ENCODE data around the gene BNIP2.

Gene BNIP2

DNA sequence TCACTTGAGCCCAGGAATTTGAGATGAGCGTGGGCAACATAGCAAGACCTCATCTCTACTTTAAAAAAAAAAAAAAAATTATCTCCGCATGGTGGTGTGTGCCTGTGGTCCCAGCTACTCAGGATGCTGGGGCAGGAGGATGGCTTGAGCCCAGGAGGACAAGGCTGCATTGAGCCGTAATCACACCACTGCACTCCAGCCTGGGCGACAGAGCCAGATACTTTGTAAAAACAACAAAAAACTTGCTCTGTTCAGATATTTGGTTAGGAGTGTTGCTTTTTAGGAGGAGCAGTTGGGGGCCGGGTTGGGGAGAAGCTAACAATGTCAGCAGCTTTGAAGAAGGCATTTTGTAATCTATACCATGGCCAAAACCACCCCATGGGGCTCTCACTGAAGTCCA is 73.5 kb downstream of the BNIP2 start:
- TF ChIP-seq, protein P1, sequence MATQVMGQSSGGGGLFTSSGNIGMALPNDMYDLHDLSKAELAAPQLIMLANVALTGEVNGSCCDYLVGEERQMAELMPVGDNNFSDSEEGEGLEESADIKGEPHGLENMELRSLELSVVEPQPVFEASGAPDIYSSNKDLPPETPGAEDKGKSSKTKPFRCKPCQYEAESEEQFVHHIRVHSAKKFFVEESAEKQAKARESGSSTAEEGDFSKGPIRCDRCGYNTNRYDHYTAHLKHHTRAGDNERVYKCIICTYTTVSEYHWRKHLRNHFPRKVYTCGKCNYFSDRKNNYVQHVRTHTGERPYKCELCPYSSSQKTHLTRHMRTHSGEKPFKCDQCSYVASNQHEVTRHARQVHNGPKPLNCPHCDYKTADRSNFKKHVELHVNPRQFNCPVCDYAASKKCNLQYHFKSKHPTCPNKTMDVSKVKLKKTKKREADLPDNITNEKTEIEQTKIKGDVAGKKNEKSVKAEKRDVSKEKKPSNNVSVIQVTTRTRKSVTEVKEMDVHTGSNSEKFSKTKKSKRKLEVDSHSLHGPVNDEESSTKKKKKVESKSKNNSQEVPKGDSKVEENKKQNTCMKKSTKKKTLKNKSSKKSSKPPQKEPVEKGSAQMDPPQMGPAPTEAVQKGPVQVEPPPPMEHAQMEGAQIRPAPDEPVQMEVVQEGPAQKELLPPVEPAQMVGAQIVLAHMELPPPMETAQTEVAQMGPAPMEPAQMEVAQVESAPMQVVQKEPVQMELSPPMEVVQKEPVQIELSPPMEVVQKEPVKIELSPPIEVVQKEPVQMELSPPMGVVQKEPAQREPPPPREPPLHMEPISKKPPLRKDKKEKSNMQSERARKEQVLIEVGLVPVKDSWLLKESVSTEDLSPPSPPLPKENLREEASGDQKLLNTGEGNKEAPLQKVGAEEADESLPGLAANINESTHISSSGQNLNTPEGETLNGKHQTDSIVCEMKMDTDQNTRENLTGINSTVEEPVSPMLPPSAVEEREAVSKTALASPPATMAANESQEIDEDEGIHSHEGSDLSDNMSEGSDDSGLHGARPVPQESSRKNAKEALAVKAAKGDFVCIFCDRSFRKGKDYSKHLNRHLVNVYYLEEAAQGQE (IDR thresholded peaks at IDR 0.05; ENCODE audit: low read depth): no peak
- TF ChIP-seq NFIC (IDR thresholded peaks at IDR 0.05) (no peak), YY1 (IDR thresholded peaks at IDR 0.05; ENCODE audit: low read depth) (no peak), EGR1 (IDR thresholded peaks at IDR 0.05) (no peak), TCF12 (IDR thresholded peaks at IDR 0.05; ENCODE audit: low read depth) (no peak), RAD21 (IDR thresholded peaks at IDR 0.05; ENCODE audit: low read depth) (no peak), FOXM1 (IDR thresholded peaks at IDR 0.05; ENCODE audit: borderline replicate concordance, low read depth) (no peak), CREB1 (IDR thresholded peaks at IDR 0.05; ENCODE audit: low read depth) (no peak), TEAD4 (IDR thresholded peaks at IDR 0.05) (no peak), ZBTB7A (IDR thresholded peaks at IDR 0.05; ENCODE audit: low read depth) (no peak), TAF1 (IDR thresholded peaks at IDR 0.05; ENCODE audit: low read depth) (no peak), CEBPB (IDR thresholded peaks at IDR 0.05) (no peak), EP300 (IDR thresholded peaks at IDR 0.05; ENCODE audit: borderline replicate concordance) (no peak)
- TF ChIP-seq, protein P2, sequence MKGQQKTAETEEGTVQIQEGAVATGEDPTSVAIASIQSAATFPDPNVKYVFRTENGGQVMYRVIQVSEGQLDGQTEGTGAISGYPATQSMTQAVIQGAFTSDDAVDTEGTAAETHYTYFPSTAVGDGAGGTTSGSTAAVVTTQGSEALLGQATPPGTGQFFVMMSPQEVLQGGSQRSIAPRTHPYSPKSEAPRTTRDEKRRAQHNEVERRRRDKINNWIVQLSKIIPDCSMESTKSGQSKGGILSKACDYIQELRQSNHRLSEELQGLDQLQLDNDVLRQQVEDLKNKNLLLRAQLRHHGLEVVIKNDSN (IDR thresholded peaks at IDR 0.05): no peak
- TF ChIP-seq, protein P3, sequence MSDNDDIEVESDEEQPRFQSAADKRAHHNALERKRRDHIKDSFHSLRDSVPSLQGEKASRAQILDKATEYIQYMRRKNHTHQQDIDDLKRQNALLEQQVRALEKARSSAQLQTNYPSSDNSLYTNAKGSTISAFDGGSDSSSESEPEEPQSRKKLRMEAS (IDR thresholded peaks at IDR 0.05): no peak

DNA sequence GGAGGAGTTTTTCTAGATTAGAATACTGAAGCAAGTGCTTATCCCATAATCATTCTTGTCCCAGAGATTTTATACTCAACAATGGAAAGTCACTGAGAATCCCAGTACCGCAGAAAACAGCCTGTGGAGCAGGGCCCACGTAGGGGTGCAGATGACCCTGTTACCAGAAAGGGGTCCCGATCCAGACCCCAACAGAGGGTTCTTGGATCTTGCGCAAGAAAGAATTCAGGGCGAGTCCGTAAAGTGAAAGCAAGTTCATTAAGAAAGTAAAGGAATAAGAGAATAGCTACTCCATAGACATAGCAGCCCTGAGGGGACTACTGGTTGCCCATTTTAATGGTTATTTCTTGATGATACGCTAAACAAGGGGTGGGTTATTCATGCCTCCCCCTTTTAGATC is 75.0 kb downstream of the BNIP2 start:
- TF ChIP-seq, protein P3 (IDR thresholded peaks at IDR 0.05): no peak
- TF ChIP-seq RAD21 (IDR thresholded peaks at IDR 0.05; ENCODE audit: low read depth) (no peak), CREB1 (IDR thresholded peaks at IDR 0.05; ENCODE audit: low read depth) (no peak), FOXM1 (IDR thresholded peaks at IDR 0.05; ENCODE audit: borderline replicate concordance, low read depth) (no peak), EGR1 (IDR thresholded peaks at IDR 0.05) (no peak), NFIC (IDR thresholded peaks at IDR 0.05) (no peak), ZBTB7A (IDR thresholded peaks at IDR 0.05; ENCODE audit: low read depth) (no peak), YY1 (IDR thresholded peaks at IDR 0.05; ENCODE audit: low read depth) (no peak), TCF12 (IDR thresholded peaks at IDR 0.05; ENCODE audit: low read depth) (no peak), TAF1 (IDR thresholded peaks at IDR 0.05; ENCODE audit: low read depth) (no peak), EP300 (IDR thresholded peaks at IDR 0.05; ENCODE audit: borderline replicate concordance) (no peak), TEAD4 (IDR thresholded peaks at IDR 0.05) (no peak)
- TF ChIP-seq, protein P1 (IDR thresholded peaks at IDR 0.05; ENCODE audit: low read depth): no peak

DNA sequence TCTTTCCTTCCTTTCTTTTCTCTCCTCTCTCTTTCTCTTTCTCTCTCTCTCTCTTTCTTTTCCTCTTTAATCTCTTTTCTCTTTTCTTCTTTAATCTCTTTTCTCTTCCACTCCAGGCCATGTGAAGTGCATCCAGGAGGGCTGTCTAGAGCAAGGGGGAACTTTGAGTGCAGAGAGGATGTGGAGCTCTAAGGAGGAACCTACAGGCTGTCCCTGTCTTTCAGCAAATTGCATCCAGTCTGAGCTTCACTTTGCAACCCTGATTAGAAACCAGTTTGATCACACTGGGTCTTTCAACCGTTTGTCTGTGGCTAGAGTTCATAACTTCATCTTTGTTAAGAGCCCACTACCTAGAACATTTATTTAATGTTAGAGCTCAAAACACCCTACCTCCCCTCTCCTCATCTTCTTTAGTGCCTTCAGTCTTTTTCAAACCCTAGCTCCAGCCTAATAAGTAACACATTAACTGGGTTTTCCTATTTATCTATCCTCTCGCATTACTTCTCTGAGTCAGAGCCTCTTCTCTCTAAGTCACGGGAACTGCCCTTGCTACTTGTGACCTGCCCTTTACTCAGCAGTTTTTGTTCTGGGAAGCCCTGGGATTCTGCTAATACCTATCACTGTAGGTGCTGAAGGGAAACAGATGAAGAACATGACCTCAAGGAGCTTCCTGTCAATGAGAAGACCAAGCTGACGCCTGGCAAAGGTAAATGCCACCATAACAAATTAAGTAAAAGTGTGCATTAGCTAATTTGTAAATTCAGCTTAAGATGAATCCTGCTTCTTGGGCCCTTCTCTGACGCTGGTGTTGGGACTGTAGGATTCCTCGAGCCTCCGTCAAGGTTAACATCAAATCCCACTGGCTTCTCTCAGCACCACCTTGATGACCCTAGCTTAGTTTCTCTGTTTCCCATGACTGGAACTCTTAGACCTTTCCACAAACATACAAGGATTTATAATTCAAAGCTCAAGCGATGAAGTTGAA is 77.6 kb downstream of the BNIP2 start, which contains the start of gene GCNT3:
TSS of gene GCNT3 (plus strand) at position 508 of the 985 bp plus-strand sequence. CDS start 6,456 bp downstream, outside the sequence.
- TF ChIP-seq CEBPB (IDR thresholded peaks at IDR 0.05) (no peak), TAF1 (IDR thresholded peaks at IDR 0.05; ENCODE audit: low read depth) (no peak), EP300 (IDR thresholded peaks at IDR 0.05; ENCODE audit: borderline replicate concordance) (no peak), TEAD4 (IDR thresholded peaks at IDR 0.05) (no peak), EGR1 (IDR thresholded peaks at IDR 0.05) (no peak), NFIC (IDR thresholded peaks at IDR 0.05) (no peak), YY1 (IDR thresholded peaks at IDR 0.05; ENCODE audit: low read depth) (no peak), CREB1 (IDR thresholded peaks at IDR 0.05; ENCODE audit: low read depth) (no peak), TCF12 (IDR thresholded peaks at IDR 0.05; ENCODE audit: low read depth) (no peak), FOXM1 (IDR thresholded peaks at IDR 0.05; ENCODE audit: borderline replicate concordance, low read depth) (no peak), RAD21 (IDR thresholded peaks at IDR 0.05; ENCODE audit: low read depth) (no peak), ZBTB7A (IDR thresholded peaks at IDR 0.05; ENCODE audit: low read depth) (no peak)
- TF ChIP-seq, protein P3 (IDR thresholded peaks at IDR 0.05): no peak
- TF ChIP-seq, protein P2 (IDR thresholded peaks at IDR 0.05): no peak
- TF ChIP-seq, protein P1 (IDR thresholded peaks at IDR 0.05; ENCODE audit: low read depth): no peak

All from Ishikawa (cell line).